Stimulated activated CD8-positive, alpha-beta memory T cell treated with anti-CD3 and anti-CD28 coated beads, Interleukin-12 subunit alpha, Interleukin-12 subunit beta, amount 100 ng/mL, for 24 hours (primary cell): ENCODE data around the gene JPH2.

Experiments
- DNase-seq: peaks from one replicate; pipeline ENCODE4 v3.0.0-alpha.2; 2020; ENCODE audit errors: extremely low read depth

JPH2 gene

DNA sequence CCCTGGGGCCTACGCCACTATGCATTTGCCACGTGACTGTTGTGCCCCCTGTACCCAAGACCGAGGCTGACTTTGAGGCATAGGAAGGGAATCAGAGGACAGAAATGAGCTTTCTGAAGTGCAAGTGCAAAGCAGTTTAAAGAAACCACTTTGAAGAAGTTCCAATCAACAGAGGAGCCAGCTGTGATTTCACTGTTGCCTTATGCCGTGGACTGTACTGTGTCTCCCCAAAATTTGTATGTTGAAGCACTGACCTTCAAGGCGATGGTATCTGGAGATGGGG lies 111.1 kb downstream of the JPH2 start:
- no peak for DNase-seq

DNA sequence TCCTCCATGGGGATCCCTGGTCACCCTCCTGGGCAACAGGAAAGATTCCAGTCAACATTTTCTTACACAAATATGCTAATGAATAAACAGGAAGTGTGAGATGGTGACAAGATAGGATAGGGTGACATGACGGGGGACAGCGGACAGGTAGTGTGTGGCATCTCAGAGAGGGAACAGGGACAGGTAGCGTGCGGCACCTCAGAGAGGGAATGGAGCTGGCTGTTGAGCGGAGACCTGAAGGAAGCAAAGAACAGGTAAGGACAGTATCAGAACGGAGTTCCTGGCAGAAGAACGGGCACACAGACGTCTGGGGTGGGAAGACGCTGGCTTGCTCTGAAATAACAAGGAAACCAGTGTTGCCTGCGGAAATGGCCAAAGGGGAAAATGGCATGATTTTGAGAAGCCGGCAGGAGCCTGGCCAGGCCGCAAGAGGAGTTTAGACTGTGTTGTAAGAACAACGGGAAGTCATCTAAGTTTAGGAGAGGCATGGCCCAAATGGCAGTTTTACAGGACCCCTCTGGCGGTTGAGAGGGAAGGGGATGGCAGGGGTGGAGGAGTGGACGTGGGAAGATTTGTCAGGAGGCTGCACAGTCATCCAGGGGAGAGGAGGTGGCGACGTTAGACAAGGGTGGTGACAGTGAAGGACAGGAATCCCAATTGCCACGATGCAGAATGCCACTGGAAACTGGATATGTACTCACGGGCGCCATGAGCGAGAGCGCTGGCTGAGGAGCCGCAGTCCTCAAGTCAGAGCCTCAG lies 111.6 kb downstream of the JPH2 start:
- no peak for DNase-seq

DNA sequence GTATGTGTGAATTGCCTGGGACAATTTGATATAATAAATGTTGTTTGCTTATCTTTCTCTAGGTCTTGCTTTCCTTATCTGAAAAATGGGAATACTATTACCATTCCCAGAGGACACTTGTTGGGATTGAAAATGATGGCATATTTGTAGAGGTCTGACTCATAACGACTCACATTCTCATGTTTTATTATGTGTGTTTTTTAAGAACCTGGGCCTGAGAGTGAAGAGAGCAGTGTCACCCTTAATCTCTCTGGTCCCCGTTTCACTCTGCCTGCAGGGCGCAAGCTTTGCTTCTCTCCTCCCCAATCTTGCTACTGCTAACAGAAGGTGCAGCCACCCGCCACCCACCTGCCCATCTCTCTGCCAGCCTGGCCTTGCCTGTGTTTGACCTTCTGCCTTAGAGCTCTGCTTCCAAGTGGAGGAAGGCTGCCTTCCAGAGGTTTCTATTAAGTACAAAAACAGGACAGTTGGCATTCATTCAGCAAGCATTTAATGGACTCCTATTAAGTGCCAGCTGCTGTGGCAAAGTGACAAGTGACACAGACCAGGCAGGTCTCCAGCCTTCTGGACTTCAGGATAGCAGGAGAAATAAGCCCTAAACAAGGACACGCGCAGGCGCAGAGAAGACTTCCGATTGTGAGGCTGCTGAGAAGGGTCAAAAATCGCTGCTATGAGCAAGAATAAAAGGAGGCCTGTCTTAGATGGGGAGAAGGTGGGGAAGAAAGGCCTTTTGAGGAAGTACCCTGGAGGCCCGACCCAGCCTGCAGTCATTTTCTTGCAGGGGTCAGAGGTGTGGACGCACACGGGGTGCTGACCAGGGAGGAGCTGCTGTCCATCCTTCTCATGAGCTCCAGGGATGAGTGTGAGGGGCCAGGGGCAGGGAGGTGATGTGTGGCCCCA lies 112.5 kb downstream of the JPH2 start:
- DNase-seq, result no peak

DNA sequence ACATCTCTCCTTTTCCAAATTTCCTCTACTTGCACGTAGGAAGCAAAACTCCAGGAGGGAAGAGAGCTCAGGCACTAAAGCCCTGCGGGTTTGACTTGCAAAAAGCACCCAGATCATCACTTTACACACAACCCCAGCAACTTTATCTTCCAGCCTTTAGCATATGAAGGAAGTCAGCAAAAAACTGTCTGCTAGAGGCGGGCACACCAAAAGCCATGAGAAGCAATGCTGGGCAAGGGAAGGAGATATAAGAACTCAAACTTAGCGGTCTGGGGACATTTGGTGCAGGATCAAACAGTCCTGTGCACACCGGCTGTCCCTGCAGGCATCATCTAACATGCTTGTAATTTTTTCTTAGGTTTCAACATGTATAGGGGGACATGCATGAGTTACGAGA lies 113.3 kb downstream of the JPH2 start:
- DNase-seq, result no peak

DNA sequence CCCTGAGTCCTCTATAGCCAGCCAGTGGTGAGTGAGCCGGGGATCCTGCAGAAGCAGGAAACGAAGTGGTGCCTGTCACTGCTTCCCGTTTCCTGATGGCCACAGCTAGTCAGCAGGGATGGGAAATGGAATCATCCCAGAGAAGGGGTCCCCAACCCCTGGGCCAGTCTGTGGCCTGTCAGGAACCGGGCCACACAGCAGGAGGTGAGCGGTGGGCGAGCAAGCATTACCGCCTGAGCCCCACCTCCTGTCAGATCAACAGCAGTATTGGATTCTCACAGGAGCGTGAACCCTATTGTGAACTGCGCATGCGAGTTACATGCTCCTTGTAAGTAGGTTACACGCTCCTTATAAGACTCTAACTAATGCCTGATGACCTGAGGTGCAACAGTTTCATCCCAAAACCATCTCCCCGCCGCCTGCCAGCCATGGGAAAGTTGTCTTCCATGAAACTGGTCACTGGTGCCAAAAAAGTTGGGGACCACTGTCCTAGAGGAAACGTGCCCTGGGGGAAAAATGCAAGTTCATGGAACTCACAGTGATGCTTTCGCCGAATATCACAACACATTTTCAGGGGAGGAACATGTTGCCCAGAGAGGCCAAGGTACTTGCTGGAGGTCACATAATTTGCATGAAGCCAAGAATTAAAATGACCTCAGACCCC lies 113.8 kb downstream of the JPH2 start:
- DNase-seq, result no peak

DNA sequence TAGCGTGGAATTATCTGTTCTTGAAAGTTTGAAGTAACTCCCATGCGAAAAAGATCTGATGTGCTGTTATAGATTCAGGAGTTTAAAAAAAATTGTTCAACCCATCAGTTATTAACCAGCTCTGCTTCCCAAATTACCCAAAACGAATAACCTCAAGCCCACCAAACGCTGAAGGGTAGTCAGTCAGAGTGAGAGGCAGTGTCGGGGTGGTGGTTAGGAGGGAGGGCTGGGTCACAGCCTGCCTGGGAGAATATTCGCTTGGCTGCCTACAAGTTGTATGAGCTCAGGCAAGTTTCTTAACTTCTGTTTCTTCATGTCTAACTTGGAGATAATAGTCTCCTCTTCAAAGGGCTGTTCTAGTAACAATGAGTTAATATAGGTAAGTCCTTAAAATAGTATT lies 114.6 kb downstream of the JPH2 start:
- DNase-seq, result no peak

DNA sequence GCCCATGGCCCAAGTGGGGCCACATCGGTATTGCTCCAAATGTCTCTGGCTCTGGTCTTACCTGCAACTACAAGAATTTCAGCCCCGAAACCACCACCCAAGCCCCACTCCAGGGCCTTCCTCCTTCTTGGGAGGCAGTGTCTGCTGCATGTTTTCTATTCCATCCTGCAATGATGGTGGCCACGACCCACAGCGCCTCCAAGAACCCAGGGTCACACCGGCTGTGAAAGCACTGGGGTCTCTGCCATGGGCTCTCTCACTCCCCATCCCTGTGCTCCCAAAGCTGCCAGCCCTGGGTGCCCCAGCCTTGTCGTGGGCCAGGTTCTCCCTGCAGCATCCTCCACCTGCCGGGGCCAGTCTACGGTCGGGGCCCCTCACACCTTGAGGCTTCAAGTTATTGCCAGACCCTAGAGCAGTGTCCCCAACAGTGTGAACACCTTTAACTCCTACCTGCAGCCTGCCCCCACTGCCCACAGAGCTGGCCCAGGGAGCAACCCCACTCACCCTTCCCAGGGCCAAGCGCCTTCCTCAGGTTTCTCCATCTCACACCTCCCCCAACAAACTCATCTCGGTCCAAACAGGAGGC lies 115.4 kb downstream of the JPH2 start:
- DNase-seq, result no peak

DNA sequence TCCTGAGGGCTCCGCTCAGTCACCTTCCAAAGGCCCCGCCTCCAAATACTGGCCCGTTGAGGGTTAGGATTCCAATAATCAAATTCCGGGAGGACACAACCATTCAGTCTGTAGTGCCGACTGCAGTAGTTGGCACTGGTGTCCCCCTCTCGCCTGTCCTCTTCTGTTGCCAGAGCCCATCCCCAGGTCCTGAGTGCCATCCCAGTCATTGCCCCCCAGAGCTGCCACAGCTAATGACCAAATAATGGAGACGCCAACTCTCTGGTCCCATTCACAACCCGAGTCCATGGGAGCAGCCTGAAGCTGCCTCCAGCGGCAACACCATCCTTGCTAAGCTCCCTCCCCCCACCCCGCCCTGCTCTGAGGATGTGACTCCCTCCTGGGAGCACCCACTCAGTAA lies 115.9 kb downstream of the JPH2 start:
- no peak for DNase-seq

DNA sequence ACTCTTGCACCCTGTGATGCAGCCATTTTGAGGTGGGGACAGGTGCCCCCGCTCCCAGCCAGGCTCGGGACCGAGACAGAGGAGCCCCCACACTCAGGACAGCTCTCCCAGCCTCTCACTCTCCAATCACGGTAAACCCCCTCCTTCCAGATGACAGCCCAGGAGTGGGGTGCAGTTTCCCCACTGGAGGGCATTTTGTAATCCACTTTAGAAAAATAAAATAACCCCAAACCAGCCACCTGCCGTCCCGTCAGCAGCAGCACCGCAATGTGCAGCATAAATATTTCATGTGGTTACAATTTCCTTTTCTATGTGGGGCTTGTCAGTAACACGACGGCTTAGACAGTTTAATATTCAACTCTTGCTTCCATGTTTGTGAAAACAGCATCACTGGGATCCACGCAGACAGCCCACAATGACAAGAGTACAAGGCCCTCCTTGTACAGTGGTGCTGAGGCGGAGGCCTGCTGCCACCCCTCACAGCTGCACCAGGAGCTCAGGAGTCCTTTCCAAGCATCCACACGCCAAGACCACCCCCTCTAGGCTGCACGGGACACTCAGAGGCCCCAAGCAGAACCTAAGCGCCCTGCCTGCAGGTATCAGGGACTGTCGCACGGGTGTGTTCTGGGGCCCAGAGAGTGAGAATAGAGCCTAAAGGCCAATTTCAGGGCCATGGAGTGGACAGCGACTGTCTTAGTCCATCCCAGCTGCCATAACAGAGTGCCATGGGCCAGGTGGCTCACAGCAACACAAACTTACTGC lies 116.7 kb downstream of the JPH2 start:
- no peak for DNase-seq

DNA sequence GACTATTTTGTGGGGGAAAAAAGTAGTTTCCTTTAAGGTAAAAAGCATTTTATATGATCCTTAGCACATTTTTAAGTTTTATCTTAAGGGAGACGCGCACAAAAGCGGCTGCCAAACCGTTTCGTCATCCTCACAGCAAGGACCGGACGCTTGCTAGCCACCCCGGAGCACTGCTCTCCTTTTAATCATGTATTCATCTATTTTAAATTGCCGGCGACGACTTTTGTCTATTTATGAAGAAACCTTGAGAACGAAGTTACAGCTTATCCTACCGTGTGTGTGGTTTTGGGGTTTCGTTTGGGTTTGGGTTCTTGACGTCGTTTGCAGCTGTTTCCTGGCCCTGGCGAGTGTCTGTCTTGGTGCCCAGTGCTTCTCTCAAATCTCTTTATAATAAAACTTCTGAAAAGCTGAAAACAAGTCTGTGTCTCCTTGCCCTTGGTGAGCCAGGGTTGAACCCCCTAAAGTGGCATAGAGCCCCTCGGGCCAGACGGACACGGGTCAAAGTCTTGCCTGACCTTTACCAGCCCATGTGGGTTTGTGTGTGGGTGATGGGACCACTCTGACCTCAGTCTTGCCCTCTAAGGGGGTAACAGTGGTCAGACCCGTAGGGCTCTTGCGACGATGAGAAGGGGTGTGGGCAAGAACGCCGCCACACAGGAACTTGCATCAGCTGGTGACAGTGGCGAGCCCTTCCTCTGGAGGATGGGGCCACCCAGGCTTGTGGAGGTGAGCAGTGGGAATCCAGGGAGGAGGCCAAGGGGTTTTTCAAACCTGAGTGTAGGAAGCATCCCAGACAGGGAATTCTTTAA lies 117.6 kb downstream of the JPH2 start:
- no peak for DNase-seq

DNA sequence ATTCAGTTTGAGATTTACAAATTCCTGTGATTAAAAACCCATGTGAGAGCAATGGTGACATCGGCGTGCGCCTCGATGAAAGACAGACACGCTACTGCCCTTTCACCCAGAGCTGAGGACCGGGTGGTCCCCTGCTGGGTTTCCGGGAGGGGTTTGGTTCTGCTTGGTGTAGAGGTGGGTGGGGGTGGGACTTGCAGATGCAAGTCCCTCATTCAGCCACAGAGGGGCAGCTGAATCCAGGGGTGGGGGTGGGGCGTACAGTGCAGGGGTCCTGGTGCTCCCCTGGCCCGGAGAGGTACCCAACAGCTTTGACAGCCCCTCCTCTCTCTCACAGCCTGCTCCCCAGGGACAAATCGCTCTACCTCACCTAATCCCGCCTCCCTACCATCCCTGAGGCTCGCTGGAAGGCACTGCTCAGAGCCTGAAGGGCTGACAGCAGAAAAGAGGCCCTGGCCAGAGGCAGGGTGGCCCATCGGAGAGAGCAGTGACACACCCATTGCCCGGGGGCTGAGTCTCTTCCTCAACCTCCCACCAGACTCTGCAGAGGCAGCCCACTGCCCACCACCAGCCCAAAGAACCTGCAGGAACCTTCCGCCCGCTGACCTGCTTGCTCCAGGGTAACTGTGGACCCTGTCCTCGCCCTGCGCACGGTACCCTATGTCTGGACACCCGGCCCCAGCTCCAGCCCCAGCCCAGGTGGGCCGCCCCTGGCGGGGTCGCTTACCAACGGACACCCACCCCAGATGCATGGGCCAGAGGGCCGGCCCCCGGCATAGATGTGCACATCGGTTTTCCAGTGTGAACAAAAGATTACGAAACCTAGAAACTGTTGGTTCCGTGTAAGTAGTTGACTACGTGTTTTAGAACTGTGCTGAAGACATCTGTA lies 118.4 kb downstream of the JPH2 start:
- DNase-seq, result no peak

DNA sequence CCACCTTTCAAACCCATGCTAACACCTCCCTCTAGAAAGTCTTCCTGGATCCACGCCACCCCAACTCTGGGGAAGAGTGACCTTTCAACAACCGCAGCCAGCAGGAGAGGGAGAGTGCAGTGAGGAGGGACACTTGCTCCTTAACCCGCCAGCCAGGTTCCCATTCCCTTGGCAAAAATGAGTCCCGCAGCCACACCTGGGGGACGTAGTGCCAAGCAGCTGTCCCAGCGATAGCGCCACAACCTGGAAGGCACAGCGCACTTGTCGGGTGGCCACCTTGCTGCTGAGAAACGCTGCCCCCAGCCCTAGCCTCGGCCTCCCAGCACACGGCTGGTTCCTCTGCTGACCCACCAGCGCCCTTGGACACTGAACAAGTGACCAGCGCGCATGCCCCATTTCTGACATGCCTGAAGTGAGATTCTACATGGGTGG lies 119.3 kb downstream of the JPH2 start:
- DNase-seq, result no peak

DNA sequence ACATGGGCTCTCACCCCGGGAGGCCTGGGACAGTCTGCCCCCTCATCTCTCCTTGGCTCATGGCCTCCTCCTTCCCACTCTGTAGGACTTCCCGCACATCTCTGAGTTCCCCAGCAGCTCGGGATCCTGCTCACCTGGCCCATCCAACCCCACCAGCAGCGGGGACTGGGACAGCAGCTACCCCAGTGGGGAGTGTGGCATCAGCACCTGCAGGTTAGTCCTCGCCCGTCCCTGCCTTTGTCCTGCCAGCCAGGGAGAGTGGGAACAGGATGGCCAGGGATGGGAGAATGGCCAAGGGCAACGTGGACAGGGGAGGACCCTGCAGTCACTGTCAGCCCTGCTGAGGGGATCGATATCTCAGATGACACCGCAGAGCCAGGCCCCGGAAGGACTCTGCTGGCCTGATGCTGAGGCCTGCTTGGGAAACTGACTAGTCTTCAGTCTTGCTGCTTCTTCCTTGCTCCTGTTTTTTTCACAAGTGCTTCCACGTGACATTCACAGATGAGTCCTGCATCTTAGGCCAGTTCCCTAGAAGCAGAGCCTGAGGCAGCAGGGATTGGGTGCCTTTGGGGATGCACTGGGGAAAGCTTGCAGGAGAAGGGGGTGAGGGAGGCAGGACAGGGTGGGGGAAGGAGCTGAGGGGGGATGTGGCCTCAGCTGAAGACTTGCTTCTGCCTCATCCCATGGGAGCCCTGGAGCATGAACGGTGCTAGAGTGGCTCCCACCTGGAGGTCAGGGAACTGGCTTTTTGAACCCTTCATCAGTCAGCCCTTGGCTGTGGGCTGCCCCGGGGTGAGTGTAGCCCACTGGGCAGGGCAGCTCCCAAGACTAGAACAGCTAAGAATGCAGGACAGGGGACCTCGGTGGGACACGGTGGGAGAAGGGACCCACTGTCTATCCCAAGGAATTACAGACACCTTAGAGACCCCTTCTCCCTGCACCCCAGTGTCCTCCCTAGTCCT lies 120.1 kb downstream of the JPH2 start:
- no peak for DNase-seq

DNA sequence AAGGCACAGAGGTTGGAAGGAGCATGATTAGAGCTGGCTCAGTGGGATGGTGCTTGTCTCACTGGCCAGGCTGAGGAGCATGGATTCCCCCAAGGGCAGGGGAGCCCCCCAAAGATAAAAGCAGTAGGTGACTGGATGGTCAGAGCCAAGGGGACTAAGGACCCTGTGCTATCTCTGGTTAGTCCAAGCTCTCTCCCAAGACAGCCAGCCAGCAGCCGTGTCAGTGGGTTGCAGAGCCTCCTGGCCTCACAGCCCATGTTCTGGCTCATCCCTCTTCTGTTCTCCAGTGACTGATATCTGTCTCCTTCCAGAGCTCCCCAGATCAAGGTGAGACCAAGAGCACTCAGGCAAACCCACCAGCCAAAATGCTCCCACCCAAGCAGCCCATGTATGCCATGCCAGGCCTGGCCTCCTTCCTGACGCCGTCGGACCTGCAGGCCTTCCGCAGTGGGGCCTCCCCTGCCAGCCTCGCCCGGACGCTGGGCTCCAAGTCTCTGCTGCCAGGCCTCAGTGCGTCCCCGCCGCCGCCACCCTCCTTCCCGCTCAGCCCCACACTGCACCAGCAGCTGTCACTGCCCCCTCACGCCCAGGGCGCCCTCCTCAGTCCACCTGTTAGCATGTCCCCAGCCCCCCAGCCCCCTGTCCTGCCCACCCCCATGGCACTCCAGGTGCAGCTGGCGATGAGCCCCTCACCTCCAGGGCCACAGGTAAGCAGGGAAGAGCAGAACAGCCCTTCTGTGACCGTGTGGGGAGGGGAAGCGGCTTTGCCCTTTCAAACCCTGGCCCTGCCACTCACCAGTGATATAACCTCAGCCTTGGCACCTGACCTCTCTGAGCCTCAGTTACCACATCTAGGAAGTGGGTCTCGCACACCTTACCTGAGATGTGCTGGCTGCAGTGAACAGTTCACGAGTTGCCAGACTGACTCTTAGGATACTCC lies 121.3 kb downstream of the JPH2 start:
- DNase-seq, result no peak

DNA sequence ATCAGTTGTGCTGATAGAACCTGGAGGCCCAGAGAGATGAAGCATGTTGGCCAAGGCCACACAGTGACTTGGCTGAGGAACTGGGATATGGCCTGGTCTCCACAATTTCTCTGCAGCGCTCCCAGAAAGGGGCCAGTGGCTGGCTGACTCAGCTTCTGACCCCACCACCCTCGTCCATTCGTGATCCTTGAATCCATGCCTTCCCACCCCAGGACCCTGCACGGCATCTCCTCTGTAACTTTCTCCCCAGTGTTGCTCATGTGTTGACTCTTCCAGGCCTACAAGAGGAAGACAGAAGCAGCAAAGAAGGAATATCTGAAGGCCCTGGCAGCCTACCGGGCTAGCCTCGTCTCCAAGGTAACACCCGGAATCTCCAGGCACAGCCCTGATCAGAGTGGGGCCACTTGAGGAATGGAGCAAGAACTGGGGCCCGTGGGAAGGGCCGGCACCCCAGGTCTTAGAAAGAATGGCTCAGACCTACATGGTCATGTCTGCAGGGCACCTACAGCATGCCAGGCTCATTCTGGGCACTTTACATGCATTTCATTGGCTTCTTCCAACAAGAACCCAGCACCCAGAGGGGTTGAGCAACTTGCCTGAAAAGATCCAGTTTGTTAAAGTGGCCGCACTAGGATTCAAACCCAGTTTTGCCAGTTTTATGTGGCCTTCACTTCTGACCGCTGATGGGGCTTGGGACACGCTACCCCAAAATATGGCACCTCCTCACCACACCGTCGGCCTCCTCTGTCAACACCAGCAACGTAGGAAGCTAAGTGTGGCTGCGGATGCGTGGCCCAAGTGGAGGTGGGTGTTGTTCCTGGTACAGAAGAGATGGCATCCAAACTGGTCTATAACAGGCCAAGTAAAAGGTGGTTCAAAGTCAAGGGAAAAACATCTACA lies 122.2 kb downstream of the JPH2 start:
- no peak for DNase-seq
